K562 (cell line): ENCODE data around the gene IQCE. TPM values are rescaled to one million over a fixed set of nuclear protein-coding genes. Genes with fewer than 3 reads are reported as not detected.

Experiments used
- ARID3A ChIP-seq: IDR thresholded peaks from 2 replicates; pipeline ENCODE4 v1.6.1; 2012; ENCODE audit warnings: low read depth, low read length, improper control_type of control experiment, borderline replicate concordance
- CBX3 ChIP-seq, 2 experiments: IDR thresholded peaks; 1 replicate in 1 of 2; 2 replicates in 1 of 2; pipeline ENCODE4 v1.6.1; 2012; ENCODE audit warnings: inconsistent platforms in 2 of 2, low read length in 2 of 2, borderline replicate concordance in 1 of 2, control low read depth in 1 of 2
- CHD7 ChIP-seq: fragments of 200-600 bp; sonication (generic); IDR thresholded peaks from one replicate; pipeline ENCODE4 v1.6.1; 2012; ENCODE audit warnings: mild to moderate bottlenecking, low read depth, low read length, inconsistent platforms
- CREB1 ChIP-seq, 2 experiments: sonication (generic) in 1 of 2; formaldehyde crosslinking in 1 of 2; IDR thresholded peaks; 2 replicates each; pipeline versions ENCODE4 v1.6.1 to v1.8.0; 2012 to 2022; ENCODE audit warnings: inconsistent platforms in 1 of 2, mild to moderate bottlenecking in 1 of 2, missing genetic modification reagents in 1 of 2, moderate library complexity in 1 of 2
- KAT7 ChIP-seq: sonication (generic); formaldehyde crosslinking; IDR thresholded peaks from 2 replicates; pipeline ENCODE4 v1.8.0; 2022; ENCODE audit warnings: missing genetic modification reagents, mild to moderate bottlenecking, borderline replicate concordance
- MAFF ChIP-seq: IDR thresholded peaks from 2 replicates; pipeline ENCODE4 v1.6.1; 2012; ENCODE audit warnings: low read length, improper control_type of control experiment
- NFXL1 ChIP-seq: fragments of 450-650 bp; formaldehyde crosslinking; IDR thresholded peaks from 2 replicates; pipeline ENCODE4 v1.4.0; 2021; ENCODE audit warnings: mild to moderate bottlenecking
- ZNF76 ChIP-seq: fragments of 250-450 bp; sonication (Bioruptor Pico); IDR thresholded peaks from 2 replicates; pipeline ENCODE4 v1.4.0; 2020; ENCODE audit warnings: mild to moderate bottlenecking, moderate library complexity, borderline replicate concordance
- polyA plus RNA-seq, 8 experiments: library from polyadenylated mRNA; depleted of rRNA in 4 of 8; stranded (reverse) in 5 of 8; unstranded in 3 of 8; fragments of >200 nt; fragmentation: Nextera tagmentation in 2 of 8; fragmentation: Illumina TruSeq in 1 of 8; extraction: Ambion mirVana in 2 of 8; extraction: Trizol in 1 of 8; gene quantifications; 2 replicates each; pipeline versions ENCODE4 v1.2.1 to v1.2.3, GENCODE V29; 2011 to 2014; ENCODE audit warnings: inconsistent platforms in 1 of 8, missing spikeins in 1 of 8
- total RNA-seq, 7 experiments: library from RNA; depleted of rRNA in 6 of 7; stranded (reverse); fragments of >200 nt in 6 of 7; fragmentation: Illumina TruSeq in 2 of 7; extraction: Trizol in 2 of 7; gene quantifications; 2 replicates each; pipeline versions ENCODE4 v1.2.1 to v1.2.3, GENCODE V29; 2011 to 2021; ENCODE audit warnings: low replicate concordance in 1 of 7
- TF ChIP-seq, protein P1 (sequence below): fragments of 450-650 bp; formaldehyde crosslinking; IDR thresholded peaks from 2 replicates; pipeline ENCODE4 v1.4.0; 2020; ENCODE audit warnings: mild to moderate bottlenecking, moderate library complexity

Gene IQCE
- total and polyA plus RNA-seq, 9 of the 15 experiments (the other 6 are each of a cell fraction or from before 2014, with no cell fraction given): 0.18 to 8.5 (median 4.2) TPM

DNA sequence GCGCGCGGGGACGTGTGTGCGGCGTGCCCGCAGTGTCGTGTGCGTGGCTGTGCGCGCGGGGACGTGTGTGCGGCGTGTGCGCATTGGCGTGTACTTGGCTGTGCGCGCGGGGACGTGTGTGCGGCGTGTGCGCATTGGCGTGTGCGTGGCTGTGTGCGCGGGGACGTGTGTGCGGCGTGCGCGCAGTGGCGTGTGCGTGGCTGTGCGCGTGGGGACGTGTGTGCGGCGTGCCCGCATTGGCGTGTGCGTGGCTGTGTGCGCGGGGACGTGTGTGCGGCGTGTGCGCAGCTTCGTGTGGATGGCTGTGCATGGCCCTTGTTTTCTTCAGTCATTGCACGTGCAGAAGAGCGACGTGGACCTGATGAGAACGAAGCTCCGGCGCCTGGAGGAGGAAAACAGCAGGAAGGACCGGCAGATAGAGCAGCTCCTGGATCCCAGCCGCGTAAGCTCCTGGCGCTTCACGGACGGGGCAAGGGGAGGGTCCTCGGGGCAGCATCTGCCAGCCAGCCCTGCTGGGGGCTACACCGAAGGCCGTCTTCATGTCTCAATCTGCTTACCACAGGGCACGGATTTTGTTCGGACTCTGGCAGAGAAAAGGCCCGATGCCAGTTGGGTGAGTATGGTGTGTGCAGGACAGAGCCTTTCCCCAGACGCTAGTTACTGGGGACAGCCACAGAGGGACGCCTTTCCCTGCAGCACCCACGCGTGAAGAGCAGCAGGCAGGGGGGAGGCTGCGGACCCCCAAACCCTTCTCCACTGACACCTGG lies 19.3 kb downstream of the IQCE start (continued):
- TF ChIP-seq CHD7 (no peak), KAT7 (no peak), CBX3 (IDR thresholded peaks at IDR 0.05; ENCODE audit: borderline replicate concordance in 1 of 2, low read length in 2 of 2) (no peak), ARID3A (no peak), CREB1 (IDR thresholded peaks at IDR 0.05) (no peak), CREB1 (CRISPR knock-in tag; IDR thresholded peaks at IDR 0.05) (no peak), NFXL1 (CRISPR knock-in tag) (no peak), MAFF (no peak), ZNF76 (CRISPR knock-in tag) (no peak)
- TF ChIP-seq, protein P1, sequence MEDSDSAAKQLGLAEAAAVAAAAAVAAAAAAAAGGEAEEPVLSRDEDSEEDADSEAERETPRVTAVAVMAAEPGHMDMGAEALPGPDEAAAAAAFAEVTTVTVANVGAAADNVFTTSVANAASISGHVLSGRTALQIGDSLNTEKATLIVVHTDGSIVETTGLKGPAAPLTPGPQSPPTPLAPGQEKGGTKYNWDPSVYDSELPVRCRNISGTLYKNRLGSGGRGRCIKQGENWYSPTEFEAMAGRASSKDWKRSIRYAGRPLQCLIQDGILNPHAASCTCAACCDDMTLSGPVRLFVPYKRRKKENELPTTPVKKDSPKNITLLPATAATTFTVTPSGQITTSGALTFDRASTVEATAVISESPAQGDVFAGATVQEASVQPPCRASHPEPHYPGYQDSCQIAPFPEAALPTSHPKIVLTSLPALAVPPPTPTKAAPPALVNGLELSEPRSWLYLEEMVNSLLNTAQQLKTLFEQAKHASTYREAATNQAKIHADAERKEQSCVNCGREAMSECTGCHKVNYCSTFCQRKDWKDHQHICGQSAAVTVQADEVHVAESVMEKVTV (CRISPR knock-in tag): no peak
